Measurements from ENCODE around the gene C10orf90. TPM values are rescaled to one million over a fixed set of nuclear protein-coding genes. Genes with fewer than 3 reads are reported as not detected.
"Not testable (repeated sequence)": the region's sequence is repeated elsewhere in the genome, so short reads cannot be mapped to it uniquely, and the experiment has no call there.

The C10orf90 gene
- total RNA-seq, 1 donor from 2014 or later: 0.12 TPM

GRCh38 chr10:126387041-126387921 lies 283.2 kb downstream of the C10orf90 start:
- no peak for ATAC-seq

- ATAC-seq: no peak
Measured at GRCh38 chr10:126384269-126384873, 286.1 kb downstream of the C10orf90 start.

- no peak for ATAC-seq
Measured at GRCh38 chr10:126380352-126381076, 290.0 kb downstream of the C10orf90 start.

GRCh38 chr10:126379166-126379565 lies 291.3 kb downstream of the C10orf90 start:
- not testable (repeated sequence) for ATAC-seq

- no peak for ATAC-seq
Measured at GRCh38 chr10:126376956-126377355, 293.5 kb downstream of the C10orf90 start.

- no peak for ATAC-seq
Measured at GRCh38 chr10:126375926-126376554, 294.5 kb downstream of the C10orf90 start.

- ATAC-seq: no peak
Measured at GRCh38 chr10:126375299-126375698, 295.2 kb downstream of the C10orf90 start.

Other genes with a start within 250 kb of the C10orf90 start
- gene DOCK1, start 234.7 kb upstream of the C10orf90 start, total RNA-seq: 37.6 TPM

All from esophagus mucosa (tissue), 1 donor.